NOMO-1 (cell line): ENCODE data around the gene ABCD2.
"Not testable (repeated sequence)": the region's sequence is repeated elsewhere in the genome, so short reads cannot be mapped to it uniquely, and the experiment has no call there.

Experiments used
- DNase-seq, 2 experiments: peaks; one replicate each; lab custom pipeline; 2025; ENCODE audit not compliant: unreplicated experiment in 2 of 2; lab: John Stamatoyannopoulos, UW

The ABCD2 gene

DNA sequence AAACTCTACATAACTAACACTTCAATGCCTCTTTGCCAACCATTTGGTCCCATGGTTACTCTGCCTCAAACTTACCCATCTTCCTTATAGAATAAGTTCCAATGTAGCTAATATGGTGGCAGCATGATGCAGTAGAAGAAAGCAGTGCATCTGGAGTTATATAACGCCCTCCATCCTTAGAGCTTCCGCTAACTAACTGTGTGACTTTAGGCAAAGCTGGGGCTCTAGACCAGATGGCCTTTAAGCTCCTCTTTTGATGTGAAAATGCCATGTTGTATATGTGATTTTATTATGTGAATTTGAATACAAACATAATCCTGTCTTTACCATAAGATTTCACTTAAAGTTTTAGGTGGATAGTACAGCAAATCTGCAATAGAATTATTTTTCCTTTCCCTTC is 6.1 kb downstream of the ABCD2 start:
- no peak for DNase-seq

DNA sequence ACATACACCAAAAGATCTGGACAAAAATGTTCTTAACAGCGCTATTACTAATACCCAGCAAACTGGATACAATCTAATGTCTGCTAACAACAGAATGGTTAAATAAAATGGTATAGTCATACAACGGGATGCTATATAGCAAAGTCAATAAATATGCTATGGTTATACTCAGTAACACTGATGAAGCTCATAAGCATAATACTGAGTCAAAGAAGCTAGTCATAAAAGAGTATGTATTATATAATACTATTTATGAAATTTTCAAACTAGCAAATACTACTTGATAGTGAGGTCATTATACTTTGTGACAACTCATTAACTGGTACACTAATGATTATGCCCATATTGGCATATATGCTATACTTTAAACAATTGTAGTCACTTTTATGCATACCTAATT is 7.4 kb downstream of the ABCD2 start:
- no peak for DNase-seq

DNA sequence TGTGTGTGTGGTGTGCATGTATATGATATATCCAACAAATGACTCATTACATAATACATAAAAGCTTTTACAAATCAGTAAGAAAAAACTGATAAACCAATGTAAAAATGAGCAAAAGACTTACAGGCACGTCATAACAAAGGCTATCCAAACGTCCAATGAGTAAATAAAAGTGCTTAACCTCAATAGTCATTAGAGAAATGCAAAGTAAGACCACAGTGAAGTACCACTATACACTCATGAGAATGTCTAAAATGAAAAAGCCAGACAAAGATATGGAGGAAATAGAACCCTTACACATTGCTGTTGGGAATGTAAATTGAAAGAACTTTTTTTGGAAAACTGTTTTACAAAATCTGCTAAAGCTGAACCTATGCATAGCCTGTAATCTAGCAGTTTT is 7.8 kb downstream of the ABCD2 start:
- no peak for DNase-seq

DNA sequence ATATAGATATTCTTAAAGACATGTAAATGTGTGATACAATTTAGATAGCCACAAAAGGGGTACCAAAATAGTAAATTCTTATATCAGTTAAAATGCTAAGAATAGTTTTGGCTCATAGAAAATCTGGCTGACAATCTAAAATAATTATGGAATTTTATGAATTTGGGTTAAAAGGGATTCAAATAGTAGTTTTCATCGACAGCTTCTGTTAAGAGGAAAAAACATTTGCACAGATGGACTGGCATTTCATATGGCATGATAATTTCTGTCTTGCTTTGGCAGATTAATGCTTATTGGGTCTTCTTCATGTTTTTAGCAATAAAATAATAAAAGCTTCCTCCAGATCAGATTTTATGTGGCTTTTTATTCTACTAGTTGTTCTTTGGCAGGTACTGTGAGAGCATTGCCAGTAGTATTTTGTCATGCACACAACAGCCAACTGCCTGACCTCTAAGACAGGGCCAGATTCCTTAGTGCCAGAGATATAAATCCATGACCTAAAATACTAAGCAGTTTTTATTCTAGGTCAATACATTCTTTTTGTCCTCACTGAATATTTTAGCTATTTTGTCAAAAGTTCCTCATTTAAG is 9.1 kb downstream of the ABCD2 start:
- DNase-seq, result no peak

DNA sequence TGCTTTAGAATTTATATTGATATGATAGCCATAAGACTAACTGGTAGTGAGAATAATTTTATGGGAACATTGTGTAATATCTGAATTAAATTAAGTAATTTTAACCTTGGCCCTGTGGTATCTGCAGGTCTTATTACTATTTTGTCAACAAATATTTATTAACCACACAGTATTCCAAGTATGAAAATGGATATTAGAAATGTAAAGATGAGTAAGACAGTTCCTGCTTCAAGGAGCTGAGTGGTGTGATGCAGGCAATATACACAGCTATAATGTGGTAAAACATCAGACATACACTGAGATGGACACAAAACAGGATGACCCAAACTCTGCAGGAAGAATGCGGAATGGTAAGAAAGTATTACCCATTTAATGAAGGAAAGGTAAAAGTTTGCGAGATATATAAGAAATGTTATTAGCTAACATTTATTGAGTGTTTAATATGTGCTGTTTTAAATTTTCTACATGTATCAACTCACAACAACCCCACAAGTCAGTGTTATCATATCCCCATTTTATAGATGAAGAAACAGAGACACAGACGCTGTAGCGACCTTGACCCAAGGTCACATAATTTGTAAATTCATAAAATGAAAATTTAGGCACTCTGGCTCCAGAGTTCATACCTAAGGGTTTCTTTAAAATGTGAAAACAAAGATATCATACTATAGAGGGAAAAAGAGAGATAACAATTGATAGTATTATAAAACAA is 12.7 kb downstream of the ABCD2 start:
- DNase-seq, result no peak

DNA sequence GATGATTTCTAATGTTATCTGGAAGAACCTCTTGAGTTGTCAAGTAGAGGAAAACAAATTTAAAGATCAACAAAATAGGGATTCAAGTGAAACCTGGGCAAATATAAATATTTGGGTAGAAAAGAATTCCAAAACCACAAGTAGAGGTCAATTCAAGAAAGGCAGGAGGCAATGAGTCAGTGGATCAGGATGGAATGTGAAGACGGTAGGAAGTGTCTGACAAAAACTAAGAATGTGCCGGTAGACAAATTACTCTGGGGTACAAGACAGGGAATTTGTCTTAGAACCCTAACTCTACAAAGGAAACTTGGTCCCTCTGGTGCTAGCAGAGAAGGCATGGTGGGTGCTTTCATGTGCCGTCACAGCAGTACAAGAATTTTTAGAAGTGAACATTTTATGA is 13.6 kb downstream of the ABCD2 start:
- no peak for DNase-seq

DNA sequence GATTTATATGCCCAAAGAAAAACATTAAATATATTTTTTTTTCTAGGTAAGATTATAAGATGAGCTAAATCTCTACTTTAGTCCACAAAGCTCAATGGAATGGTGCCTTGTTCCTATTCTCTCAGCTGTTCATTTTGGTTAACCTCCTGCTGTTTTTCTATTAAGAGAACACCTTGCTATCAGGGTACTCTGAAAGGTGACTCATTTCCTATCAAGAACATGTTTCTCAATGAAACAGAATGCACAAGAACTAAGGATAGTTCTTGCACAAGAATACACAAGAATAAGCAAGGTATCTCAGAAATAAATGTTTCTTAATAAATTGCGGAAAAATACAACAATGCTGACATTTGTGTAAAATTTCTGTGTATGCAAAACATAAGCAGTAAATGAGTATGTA is 14.1 kb downstream of the ABCD2 start:
- DNase-seq, result no peak

DNA sequence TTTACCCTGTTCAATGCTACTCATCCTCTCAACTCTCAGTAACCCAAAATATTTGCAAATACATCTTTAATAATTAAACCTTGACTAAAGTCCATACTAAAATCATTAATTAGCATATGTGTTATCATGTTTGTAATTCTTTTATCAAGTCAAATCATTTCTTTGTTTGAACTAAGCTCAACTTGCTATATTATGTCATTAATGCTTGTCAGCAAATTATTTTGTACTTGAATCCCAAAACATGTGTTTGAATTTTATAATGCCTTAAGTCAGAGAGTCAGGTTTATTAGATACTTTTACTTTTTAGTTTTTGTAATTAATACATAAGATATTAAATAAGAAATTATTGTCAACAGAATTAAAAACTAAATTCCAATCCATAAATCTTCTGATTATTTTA is 16.5 kb downstream of the ABCD2 start:
- DNase-seq, result no peak

DNA sequence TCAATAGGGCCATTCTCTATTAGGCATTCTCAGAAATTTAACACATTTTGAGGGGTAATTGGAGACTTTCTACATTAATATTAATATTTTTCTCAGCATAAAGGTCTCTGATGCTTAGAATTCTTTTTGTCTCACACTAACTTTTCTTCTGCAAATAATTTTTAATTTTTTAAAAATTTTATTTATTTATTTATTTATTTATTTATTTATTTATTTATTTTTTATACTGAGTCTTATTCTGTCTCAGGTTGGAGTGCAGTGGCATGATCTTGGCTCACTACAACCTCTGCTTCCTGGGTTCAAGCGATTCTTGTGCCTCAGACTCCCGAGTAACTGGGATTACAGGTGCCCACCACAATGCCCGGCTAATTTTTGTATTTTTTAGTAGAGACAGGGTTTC is 17.7 kb downstream of the ABCD2 start:
- not testable (repeated sequence) for DNase-seq

DNA sequence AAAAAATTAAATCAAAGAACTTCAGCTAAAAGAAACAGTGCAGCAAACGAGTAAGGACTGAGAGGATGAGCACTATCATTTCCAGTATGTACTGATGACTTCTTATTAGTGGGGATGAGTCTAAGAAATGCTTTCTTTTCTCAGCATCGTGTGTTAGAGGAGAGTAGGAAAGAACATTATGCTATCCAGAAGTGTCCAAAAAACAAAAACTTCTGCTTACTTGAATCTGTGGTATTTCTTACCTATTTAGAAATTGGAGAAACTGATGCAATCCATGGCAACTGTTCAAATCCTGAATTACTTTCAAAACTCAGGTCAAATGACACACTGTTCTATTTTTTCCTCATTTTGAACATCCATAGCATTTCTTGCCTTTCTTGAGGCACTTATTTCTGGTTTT is 23.7 kb downstream of the ABCD2 start:
- no peak for DNase-seq

DNA sequence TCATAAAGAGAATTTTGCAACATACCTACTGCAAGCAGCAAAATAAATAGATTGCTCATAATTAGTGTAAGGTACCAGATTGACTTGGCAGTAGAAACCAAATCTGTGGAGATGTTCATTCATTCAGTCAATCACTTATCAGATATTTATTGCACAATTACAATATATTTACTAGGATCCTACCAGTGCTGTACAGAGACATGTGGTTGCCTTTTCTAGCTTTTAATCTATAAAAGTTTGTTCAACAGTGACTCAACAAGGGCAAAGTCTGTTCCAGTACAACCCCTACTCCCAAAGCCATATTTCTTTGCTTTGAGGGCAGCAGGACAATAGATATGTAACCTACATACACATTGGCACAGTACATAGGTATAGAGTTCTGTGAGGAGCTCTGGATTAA is 27.3 kb downstream of the ABCD2 start:
- no peak for DNase-seq

DNA sequence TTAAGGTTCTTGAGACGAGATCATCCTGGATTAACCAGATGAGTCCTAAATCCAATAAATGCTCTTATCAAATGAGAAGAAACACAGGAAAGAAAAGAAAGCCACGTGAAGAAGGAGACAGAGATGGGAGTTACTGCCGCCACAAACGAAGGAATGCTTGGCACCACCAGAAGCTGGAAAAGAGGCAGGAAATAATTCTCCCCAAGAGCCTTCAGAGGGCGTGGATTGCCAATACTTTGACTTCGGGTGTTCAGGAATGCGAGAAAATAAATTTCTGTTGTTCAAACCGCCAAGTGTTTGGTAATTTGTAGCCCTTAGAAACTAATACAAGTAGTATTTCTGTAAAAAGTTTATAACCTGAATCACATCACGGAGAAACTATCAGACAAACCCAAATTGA is 31.3 kb downstream of the ABCD2 start:
- DNase-seq, result no peak

DNA sequence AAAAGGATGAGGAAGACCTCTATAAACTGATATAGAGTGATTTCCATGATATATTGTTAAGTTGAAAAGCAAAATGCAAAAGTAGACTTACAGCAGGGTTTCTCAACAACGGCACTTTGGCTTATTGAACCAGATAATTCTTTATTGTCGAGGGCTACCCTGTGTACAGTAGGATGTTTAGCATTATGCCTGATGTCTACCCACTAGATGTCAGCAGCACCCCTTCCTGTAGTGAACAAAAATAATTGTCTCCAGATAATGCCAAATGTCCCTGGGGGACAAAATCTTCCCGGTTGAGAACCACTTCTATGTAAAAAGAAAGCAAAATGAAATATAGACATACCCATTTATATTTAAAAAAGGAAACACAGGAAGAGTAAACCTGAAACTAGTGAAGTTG is 32.4 kb downstream of the ABCD2 start:
- DNase-seq, result no peak

DNA sequence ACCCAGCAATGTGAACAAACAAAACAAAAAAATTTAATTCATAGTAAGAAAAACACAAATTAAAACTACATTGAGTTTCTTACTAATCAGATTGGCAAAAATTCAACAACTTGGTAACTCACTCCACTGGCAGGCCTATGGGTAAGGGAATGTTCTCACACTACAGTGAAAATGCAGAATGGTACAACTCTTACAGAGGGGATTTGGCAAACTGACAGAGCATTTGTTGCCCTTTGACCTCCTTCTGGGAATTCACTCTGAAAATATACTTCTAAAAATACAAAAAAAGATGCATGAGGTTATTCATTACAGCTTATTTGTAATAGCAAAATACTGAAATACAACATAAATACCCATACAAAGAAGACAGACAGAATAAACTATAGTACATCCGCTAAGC is 32.8 kb downstream of the ABCD2 start:
- no peak for DNase-seq

DNA sequence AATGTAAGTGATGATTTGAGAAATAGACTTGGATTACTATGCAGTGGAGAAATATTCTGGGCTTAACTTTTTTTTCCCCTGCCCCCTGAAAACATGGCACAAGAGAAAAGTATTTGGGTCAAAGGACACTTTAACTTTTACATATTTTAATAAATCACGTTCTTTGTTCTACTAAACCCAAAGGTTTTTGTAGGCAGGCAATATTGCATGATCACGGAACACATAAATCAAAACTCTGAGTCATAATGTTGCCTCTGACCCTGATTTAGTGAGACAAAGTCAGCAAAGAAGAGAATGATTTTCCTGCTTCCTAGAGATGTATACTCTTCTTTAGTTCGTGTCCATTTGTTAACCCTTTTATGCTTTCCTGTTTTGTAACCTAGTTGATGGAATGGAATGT is 38.0 kb downstream of the ABCD2 start:
- DNase-seq, result peak in 1 of 2 experiments; percentile 25

DNA sequence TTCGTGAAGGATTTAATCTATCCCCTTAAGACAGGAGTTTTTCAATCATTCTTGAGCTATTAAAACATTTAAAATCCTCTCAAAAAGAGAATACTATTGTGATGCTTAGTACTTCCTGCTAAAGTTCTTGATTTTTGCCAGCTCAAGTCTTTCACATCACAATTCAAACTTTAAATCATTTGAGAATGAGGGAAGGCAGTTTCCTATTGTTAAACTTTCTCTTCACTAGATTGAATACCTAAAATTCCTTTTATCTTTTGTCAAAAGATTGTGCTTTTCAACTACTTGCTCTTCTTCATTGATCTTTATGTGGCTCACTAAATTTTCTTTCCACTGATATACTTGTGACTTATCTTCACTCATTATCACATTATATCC is 44.1 kb downstream of the ABCD2 start:
- no peak for DNase-seq

DNA sequence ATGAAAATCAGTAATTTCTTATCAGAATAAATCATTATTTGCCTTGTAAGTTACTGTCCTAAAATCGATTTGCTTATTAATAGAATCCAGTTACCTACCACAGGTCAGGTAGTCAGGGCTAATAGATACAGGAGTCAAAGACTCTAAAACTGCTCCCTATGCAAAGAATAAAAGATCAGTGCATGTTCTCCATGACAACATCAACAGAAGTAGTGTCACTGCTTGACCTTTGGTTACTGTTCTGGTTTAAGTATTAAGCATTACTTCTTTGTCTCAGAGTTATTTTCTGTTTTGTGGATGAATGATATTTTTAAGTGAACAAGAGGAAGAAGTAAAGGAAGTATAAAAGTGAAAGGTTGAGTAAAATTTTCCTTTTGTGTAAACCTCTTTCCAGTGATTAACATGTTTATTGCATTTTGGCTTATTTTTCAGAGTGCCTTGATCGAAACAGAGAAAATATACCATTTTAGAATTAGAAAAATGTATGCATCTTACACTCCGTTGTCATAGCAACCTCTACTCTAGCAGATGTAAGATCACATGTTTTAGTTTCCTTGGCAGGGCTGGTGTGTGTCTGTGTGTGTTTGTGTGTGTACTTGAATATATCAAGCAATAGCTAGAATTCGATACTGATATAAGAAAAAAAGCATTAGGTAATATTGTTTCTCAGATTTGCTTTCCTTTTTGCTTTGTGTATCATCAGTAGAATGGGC is 44.7 kb downstream of the ABCD2 start:
- no peak for DNase-seq

DNA sequence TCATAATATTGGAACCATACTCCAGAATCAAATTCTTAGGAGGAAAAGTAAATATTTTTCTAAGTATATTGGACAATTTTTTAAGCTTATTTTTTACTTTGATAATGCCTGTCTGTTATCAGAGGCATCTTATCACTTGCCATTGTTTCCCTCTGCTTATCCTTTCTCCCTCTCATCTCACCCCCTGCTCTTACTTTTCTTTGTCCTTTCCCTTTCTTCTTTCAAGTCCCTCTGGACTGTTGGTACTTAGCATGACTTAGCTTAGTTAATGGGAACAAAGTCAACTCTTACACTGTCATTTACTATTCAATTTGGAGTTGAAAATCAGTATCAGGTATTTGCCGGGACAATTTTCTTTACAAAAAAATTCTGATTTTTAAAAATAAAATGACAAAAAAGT is 45.2 kb downstream of the ABCD2 start:
- DNase-seq, result no peak

DNA sequence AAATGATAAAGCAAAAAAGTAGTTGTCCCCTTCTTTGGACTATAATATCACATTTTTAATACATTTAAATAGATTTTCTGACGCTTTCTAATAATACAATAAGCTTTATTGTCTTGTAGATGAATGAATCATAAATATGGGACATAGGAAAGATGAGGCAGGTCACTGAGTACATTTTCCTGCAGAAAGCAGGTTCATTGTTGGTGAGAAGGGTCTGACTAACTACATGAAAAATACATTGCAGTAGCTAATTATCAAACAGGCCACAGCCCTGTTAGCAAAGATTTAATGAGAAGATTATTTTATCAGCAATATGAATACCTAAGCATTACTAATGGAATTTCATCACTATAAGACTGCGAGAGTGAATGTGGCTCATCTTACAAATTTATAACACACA is 45.6 kb downstream of the ABCD2 start:
- no peak for DNase-seq

DNA sequence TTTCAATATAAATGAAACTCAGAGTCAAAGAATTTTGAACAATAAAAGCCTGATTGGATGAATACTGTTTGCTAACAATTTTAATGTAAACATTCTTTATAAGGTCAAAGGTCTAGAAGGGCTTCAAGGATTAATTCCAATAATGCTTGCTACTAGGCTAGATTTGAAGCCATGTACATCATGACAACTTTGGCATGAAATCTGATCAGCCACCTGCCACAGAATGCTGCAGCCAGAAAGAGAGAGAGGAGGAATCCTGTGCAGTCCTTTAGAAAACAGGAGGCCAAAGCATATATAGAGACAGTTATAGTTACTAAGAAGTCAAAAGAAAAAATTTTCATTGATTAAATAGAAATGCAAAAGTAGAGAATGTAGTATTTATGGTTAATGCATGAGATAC is 47.1 kb downstream of the ABCD2 start:
- no peak for DNase-seq

DNA sequence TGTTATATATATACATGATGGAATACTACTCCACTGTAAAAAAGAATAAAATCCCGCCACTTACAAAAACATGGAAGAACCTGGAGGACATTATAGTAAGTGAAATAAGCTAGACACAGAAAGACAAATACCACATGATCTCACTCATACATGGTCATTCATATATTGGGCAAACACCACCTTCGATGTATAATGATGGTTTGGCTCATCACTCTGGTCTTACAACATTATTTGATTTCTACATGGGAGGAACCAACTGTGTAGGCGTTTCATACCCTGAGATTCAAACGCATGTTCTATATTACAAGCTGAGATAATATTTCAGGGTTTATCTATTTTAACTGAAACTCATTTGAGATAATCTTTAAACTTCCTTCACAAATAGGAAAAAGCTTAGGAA is 48.3 kb downstream of the ABCD2 start:
- DNase-seq, result no peak

DNA sequence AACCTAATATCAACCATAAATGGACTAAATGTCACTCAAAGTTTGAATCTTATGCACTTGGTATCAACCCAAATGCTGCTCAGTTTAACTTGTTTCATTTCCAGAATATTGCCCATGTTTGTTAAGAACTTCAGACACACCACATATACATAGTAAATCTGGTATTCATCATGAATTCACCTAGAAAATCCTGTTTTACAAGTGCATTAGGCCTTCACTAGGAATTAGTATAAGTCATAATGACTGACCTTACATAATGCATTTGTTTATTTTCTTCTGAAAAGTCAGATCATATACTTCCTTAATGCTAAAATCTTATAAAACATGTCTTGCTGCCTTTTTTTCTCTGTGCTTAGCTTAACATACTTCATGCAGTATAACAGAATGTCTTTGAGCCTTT is 66.1 kb downstream of the ABCD2 start:
- no peak for DNase-seq
